Stimulated activated CD8-positive, alpha-beta memory T cell treated with anti-CD3 and anti-CD28 coated beads, Interleukin-15, amount 100 ng/mL, for 4 hours (primary cell): ENCODE data around the gene SGK2.

Source experiments
- DNase-seq, 2 donors: peaks; one replicate each; pipeline ENCODE4 v3.0.0-alpha.2; 2020; ENCODE audit warnings: low read depth in 2 of 2

The SGK2 gene

GRCh38 chr20:43558412-43559146 lies at the start of gene SGK2:
Gene SGK2, plus strand, starts transcription at chr20:43559027. Its CDS starts 7,469 bp downstream, at chr20:43566496.
- DNase-seq, result no peak

GRCh38 chr20:43511879-43512278 lies 46.9 kb upstream of the SGK2 start:
- DNase-seq, result no peak

- DNase-seq, result no peak
Observed at GRCh38 chr20:43513372-43513930, 45.4 kb upstream of the SGK2 start.

- peak; percentile 70 to 87 for DNase-seq
Observed at GRCh38 chr20:43513931-43514647, 44.7 kb upstream of the SGK2 start.

GRCh38 chr20:43514648-43514999 lies 44.2 kb upstream of the SGK2 start:
- no peak for DNase-seq

GRCh38 chr20:43515628-43516027 lies 43.2 kb upstream of the SGK2 start:
- no peak for DNase-seq

GRCh38 chr20:43516251-43516824 lies 42.5 kb upstream of the SGK2 start:
- DNase-seq, result no peak

- no peak for DNase-seq
Observed at GRCh38 chr20:43520074-43520630, 38.7 kb upstream of the SGK2 start.

GRCh38 chr20:43525021-43525420 lies 33.8 kb upstream of the SGK2 start:
- no peak for DNase-seq

- DNase-seq, result no peak
Observed at GRCh38 chr20:43528258-43528875, 30.5 kb upstream of the SGK2 start.

- DNase-seq, result no peak
Observed at GRCh38 chr20:43529051-43529450, 29.8 kb upstream of the SGK2 start.

- no peak for DNase-seq
Observed at GRCh38 chr20:43529457-43530153, 29.2 kb upstream of the SGK2 start.

- DNase-seq, result no peak
Observed at GRCh38 chr20:43530321-43531090, 28.3 kb upstream of the SGK2 start.

GRCh38 chr20:43531091-43531443 lies 27.8 kb upstream of the SGK2 start:
- no peak for DNase-seq

- no peak for DNase-seq
Observed at GRCh38 chr20:43532416-43533055, 26.3 kb upstream of the SGK2 start.

GRCh38 chr20:43533060-43533459 lies 25.8 kb upstream of the SGK2 start:
- DNase-seq, result no peak

- no peak for DNase-seq
Observed at GRCh38 chr20:43534016-43534415, 24.8 kb upstream of the SGK2 start.

- no peak for DNase-seq
Observed at GRCh38 chr20:43534791-43535350, 24.0 kb upstream of the SGK2 start.

GRCh38 chr20:43535370-43536004 lies 23.3 kb upstream of the SGK2 start:
- DNase-seq, result no peak
